Tibial artery (tissue), 4 donors: Measurements from ENCODE around the gene KLF17.
"Not testable (repeated sequence)": the region's sequence is repeated elsewhere in the genome, so short reads cannot be mapped to it uniquely, and the experiment has no call there.

Source experiments
- DNase-seq, 2 donors: peaks; one replicate each; pipeline ENCODE4 v3.0.0-alpha.2; 2019
- H3K27ac ChIP-seq, 2 donors: fragments of 200-600 bp; sonication (generic) in 1 of 2; 1 replicate in 1 of 2; 2 replicates in 1 of 2; pipeline ENCODE4 v1.5.1; 2018 to 2019; ENCODE audit warnings: mild to moderate bottlenecking in 1 of 2
- H3K27me3 ChIP-seq, 2 donors: fragments of 200-600 bp; sonication (generic) in 1 of 2; one replicate each; pipeline versions ENCODE4 v1.5.1 to v1.6.0; 2016 to 2019
- H3K36me3 ChIP-seq, 3 donors: fragments of 200-600 bp; sonication (generic) in 2 of 3; one replicate each; pipeline ENCODE4 v1.5.1; 2016 to 2019; ENCODE audit warnings: mild to moderate bottlenecking in 2 of 3
- H3K4me1 ChIP-seq, 4 donors: fragments of 200-600 bp; sonication (generic) in 2 of 4; 1 replicate in 3 of 4; 2 replicates in 1 of 4; pipeline ENCODE4 v1.5.1; 2016 to 2019
- H3K4me3 ChIP-seq, 2 donors: fragments of 200-600 bp; sonication (generic) in 1 of 2; 1 replicate in 1 of 2; 2 replicates in 1 of 2; pipeline ENCODE4 v1.5.1; 2018 to 2019; ENCODE audit warnings: mild to moderate bottlenecking in 2 of 2
- H3K9me3 ChIP-seq, 3 donors: fragments of 200-600 bp; sonication (generic) in 1 of 3; one replicate each; pipeline ENCODE4 v1.5.1; 2016 to 2019
- intact Hi-C: fragments of 100-400 bp; cut with DNase I; formaldehyde crosslinking; loops from one replicate; pipeline ENCODE4 v1.15.0; 2023; ENCODE audit warnings: low total_unique reads
- TF ChIP-seq, protein P1 (sequence below), 2 experiments: fragments of 200-600 bp in 1 of 2; fragments of 450-650 bp in 1 of 2; IDR thresholded peaks; one replicate each; pipeline ENCODE4 v1.5.1; 2017 to 2019; ENCODE audit warnings: antibody characterized with exemption in 2 of 2, mild to moderate bottlenecking in 1 of 2, moderate library complexity in 1 of 2

Gene KLF17

DNA sequence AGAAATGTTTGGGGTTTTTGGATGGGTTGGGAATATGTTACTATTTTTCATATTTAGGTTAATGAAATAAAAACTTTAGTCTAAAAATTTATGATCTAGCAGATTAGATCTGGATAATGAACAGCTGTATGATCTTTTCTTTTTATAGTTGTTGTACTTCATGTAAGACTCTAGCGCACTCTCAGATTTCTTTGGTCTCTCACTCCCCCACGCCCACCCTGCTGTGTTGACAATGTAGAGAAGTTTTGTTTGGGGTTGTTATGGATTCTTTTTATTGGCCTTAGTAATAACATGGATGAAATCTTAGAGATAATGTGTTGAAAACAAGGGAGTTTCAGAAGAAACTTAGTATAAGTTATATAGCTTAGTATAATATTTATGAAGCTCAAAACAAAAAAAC lies 17.3 kb downstream of the KLF17 start:
- H3K4me3 ChIP-seq: no peak overlapping the region
- DNase-seq: no peak
- intact Hi-C loops: no loop called here
- TF ChIP-seq, protein P1, sequence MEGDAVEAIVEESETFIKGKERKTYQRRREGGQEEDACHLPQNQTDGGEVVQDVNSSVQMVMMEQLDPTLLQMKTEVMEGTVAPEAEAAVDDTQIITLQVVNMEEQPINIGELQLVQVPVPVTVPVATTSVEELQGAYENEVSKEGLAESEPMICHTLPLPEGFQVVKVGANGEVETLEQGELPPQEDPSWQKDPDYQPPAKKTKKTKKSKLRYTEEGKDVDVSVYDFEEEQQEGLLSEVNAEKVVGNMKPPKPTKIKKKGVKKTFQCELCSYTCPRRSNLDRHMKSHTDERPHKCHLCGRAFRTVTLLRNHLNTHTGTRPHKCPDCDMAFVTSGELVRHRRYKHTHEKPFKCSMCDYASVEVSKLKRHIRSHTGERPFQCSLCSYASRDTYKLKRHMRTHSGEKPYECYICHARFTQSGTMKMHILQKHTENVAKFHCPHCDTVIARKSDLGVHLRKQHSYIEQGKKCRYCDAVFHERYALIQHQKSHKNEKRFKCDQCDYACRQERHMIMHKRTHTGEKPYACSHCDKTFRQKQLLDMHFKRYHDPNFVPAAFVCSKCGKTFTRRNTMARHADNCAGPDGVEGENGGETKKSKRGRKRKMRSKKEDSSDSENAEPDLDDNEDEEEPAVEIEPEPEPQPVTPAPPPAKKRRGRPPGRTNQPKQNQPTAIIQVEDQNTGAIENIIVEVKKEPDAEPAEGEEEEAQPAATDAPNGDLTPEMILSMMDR (IDR thresholded peaks at IDR 0.05): no peak
- no peaks in the 10 kb centered on the region for H3K4me1 ChIP-seq
- H3K9me3 ChIP-seq: no peaks in the 10 kb centered on the region
- no peak overlapping the region for H3K27ac ChIP-seq
- peaks cover 0 to 13% of the 10 kb centered on the region in 2 donors for H3K27me3 ChIP-seq
- no peaks in the 10 kb centered on the region for H3K36me3 ChIP-seq

DNA sequence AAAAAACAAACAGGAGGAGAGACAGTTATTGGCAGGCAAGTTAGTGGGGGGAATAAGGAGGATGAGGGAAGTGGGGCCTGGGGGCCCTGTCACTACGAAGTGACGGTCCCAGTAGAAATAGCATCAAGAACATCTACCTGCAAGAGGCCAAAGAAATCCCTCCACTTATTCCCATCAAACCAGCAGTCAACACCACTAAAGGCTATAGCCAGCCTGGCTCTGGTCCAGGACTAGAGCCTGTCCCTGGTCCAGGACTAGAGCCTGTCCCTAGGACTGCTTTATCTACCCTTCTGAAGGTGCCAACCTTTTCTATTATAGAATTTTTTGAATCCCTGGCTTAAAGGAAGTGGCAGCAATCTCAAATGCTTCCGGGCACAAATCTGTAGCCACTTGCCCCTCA lies 19.6 kb downstream of the KLF17 start:
- Histone ChIP-seq H3K36me3 (no peaks in the 10 kb centered on the region), H3K4me1 (no peaks in the 10 kb centered on the region), H3K27me3 (peaks cover 0 to 13% of the 10 kb centered on the region in 2 donors), H3K27ac (no peak overlapping the region), H3K4me3 (no peak overlapping the region), H3K9me3 (no peaks in the 10 kb centered on the region)
- TF ChIP-seq, protein P1 (IDR thresholded peaks at IDR 0.05): no peak
- intact Hi-C loops: no loop called here
- DNase-seq: no peak

DNA sequence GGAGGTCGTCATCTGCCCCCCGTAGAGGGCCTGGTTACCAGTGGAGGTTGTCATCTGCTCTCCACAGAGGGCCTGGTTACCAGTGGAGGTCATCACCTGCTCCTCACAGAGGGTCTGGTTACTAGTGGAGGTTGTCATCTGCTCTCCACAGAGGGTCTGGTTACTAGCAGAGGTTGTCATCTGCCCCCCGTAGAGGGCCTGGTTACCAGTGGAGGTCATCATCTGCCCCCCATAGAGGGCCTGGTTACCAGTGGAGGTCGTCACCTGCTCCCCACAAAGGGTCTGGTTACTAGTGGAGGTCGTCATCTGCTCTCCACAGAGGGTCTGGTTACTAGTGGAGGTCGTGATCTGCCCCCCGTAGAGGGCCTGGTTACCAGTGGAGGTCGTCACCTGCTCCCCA lies 20.9 kb downstream of the KLF17 start:
- H3K36me3 ChIP-seq, H3K27ac ChIP-seq, DNase-seq, H3K4me1 ChIP-seq, H3K4me3 ChIP-seq, H3K9me3 ChIP-seq, intact Hi-C loops: not testable (repeated sequence)
- peaks cover 0 to 13% of the 10 kb centered on the region in 2 donors for H3K27me3 ChIP-seq

DNA sequence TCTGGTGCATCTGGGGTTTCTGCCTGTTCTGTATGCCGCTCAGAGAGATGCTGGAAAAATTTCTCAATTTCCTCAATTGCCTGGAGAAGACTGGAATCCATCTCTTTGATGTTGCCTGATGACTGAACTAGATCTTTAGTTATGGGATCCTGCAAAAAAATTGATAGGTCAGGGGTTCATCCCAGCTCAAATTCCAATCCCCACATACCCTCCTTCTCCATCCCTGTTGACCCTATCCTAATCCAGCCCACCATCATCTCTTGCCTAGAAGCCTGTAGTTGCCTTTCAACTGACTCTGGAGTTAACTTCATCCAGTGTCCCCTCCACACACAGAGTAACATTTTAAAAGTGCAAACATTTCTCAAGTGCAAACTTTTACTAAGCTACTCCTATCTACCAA lies 22.9 kb downstream of the KLF17 start, which contains the start of gene KLF18:
TSS of gene KLF18 (minus strand) at position 101 of the 400 bp plus-strand sequence. CDS start at position 101, 0 bp downstream.
- H3K4me1 ChIP-seq: no peaks in the 10 kb centered on the region
- no peak for DNase-seq

GRCh38 chr1:44144962-44145756 lies 26.5 kb downstream of the KLF17 start:
- intact Hi-C loops: no loop called here
- no peak for DNase-seq

More for the DNA sequence above, 22.9 kb downstream of the KLF17 start, which contains the start of gene KLF18:
- no peaks in the 10 kb centered on the region for H3K36me3 ChIP-seq
- intact Hi-C loops: no loop called here
- H3K9me3 ChIP-seq: peaks cover 0 to 25% (median 11%) of the 10 kb centered on the region in 3 donors
- H3K27me3 ChIP-seq: peaks cover 0 to 13% of the 10 kb centered on the region in 2 donors
- TF ChIP-seq, protein P1 (IDR thresholded peaks at IDR 0.05): no peak
- no peak within 1 kb of the TSS for H3K27ac ChIP-seq
- H3K4me3 ChIP-seq: no peak within 1 kb of the TSS

More at GRCh38 chr1:44144962-44145756, 26.5 kb downstream of the KLF17 start:
- no peak overlapping the region for H3K27ac ChIP-seq
- TF ChIP-seq, protein P1 (IDR thresholded peaks at IDR 0.05): no peak
- no peaks in the 10 kb centered on the region for H3K4me1 ChIP-seq
- peaks cover 0 to 2% of the 10 kb centered on the region in 2 donors for H3K27me3 ChIP-seq
- H3K9me3 ChIP-seq: peaks cover 0 to 26% (median 11%) of the 10 kb centered on the region in 3 donors
- no peaks in the 10 kb centered on the region for H3K36me3 ChIP-seq
- H3K4me3 ChIP-seq: no peak overlapping the region
